Pulmonary artery endothelial cell (primary cell): ENCODE measurements around the gene ACVR1B. TPM values are rescaled to one million over a fixed set of nuclear protein-coding genes. Genes with fewer than 3 reads are reported as not detected.
"Not testable (repeated sequence)": the region's sequence is repeated elsewhere in the genome, so short reads cannot be mapped to it uniquely, and the experiment has no call there.

Experiments
- DNase-seq: peaks from one replicate; pipeline ENCODE4 v3.0.0-alpha.2; 2011; ENCODE audit warnings: low read depth, low spot score
- total RNA-seq: library from RNA; depleted of rRNA; stranded (reverse); fragments of >200 nt; gene quantifications from 2 replicates; pipeline ENCODE4 v1.2.3, GENCODE V29; 2014

The ACVR1B gene
- total RNA-seq, 1 donor from 2014 or later, result 20.5 TPM

GRCh38 chr12:51970904-51971646 is 19.6 kb downstream of the ACVR1B start:
- peak; percentile 47 for DNase-seq

- DNase-seq, result no peak
Observed at GRCh38 chr12:51971679-51972421, 20.4 kb downstream of the ACVR1B start.

GRCh38 chr12:51972422-51972812 is 20.9 kb downstream of the ACVR1B start:
- DNase-seq, result no peak

- peak; percentile 74 for DNase-seq
Observed at GRCh38 chr12:51972849-51973273, 21.4 kb downstream of the ACVR1B start.

- no peak for DNase-seq
Observed at GRCh38 chr12:51973560-51973959, 22.1 kb downstream of the ACVR1B start.

GRCh38 chr12:51974646-51975045 is 23.1 kb downstream of the ACVR1B start:
- no peak for DNase-seq

- DNase-seq, result no peak
Observed at GRCh38 chr12:51975196-51975595, 23.7 kb downstream of the ACVR1B start.

- DNase-seq, result no peak
Observed at GRCh38 chr12:51976376-51977160, 25.1 kb downstream of the ACVR1B start.

GRCh38 chr12:51977320-51977753 is 25.8 kb downstream of the ACVR1B start:
- no peak for DNase-seq

- DNase-seq, result not testable (repeated sequence)
Observed at GRCh38 chr12:51979306-51979705, 27.8 kb downstream of the ACVR1B start.

GRCh38 chr12:51980051-51980808 is 28.7 kb downstream of the ACVR1B start:
- no peak for DNase-seq

GRCh38 chr12:51980809-51981127 is 29.3 kb downstream of the ACVR1B start:
- no peak for DNase-seq

- DNase-seq, result no peak
Observed at GRCh38 chr12:51984657-51985056, 33.2 kb downstream of the ACVR1B start.

- no peak for DNase-seq
Observed at GRCh38 chr12:51985154-51985835, 33.8 kb downstream of the ACVR1B start.

- DNase-seq, result no peak
Observed at GRCh38 chr12:51986834-51987233, 35.3 kb downstream of the ACVR1B start.

GRCh38 chr12:51992246-51992645 is 40.7 kb downstream of the ACVR1B start:
- no peak for DNase-seq

- no peak for DNase-seq
Observed at GRCh38 chr12:51994539-51994820, 43.0 kb downstream of the ACVR1B start.

GRCh38 chr12:51994959-51995358 is 43.5 kb downstream of the ACVR1B start:
- DNase-seq, result no peak

- DNase-seq, result no peak
Observed at GRCh38 chr12:51997136-51997535, 45.6 kb downstream of the ACVR1B start.

GRCh38 chr12:52003016-52003550 is 51.6 kb downstream of the ACVR1B start:
- DNase-seq, result no peak

- no peak for DNase-seq
Observed at GRCh38 chr12:52003591-52003990, 52.1 kb downstream of the ACVR1B start.
